Posterior vena cava (tissue), 2 donors: ENCODE data around the gene AKAIN1. TPM values are rescaled to one million over a fixed set of nuclear protein-coding genes. Genes with fewer than 3 reads are reported as not detected.

Experiments used
- DNase-seq: peaks from one replicate; pipeline ENCODE4 v3.0.0-alpha.2; 2020; ENCODE audit warnings: low spot score
- intact Hi-C, 2 donors: fragments of 100-400 bp; cut with DNase I; formaldehyde crosslinking; loops; one replicate each; pipeline versions ENCODE4 v1.14.1 to v1.14.2; 2022 to 2023
- total RNA-seq, 2 donors: library from RNA; stranded (reverse); fragmentation: NEBNext Ultra II Directional; extraction: Animal tissue kit (Norgen Biotek cat#: 25700); gene quantifications; one replicate each; pipeline ENCODE4 v1.2.1, GENCODE V29; 2021
- donor health status: DM: yes; HTN: yes; CAD: no.
- donor health status: DM: yes; HTN: yes; CAD: no.

AKAIN1 gene
- total RNA-seq, 2 donors from 2014 or later, result not detected

GRCh38 chr18:5106730-5107129 lies 90.3 kb downstream of the AKAIN1 start:
- no peak for DNase-seq
- intact Hi-C loops, result no loop called here

- DNase-seq, result no peak
- intact Hi-C loops, result no loop called here
Measured at GRCh38 chr18:5104246-5104645, 92.8 kb downstream of the AKAIN1 start.

- no peak for DNase-seq
- intact Hi-C loops, result no loop called here
Measured at GRCh38 chr18:5103693-5104092, 93.4 kb downstream of the AKAIN1 start.

- intact Hi-C loops, result no loop called here
Measured at GRCh38 chr18:5103286-5103685, 93.8 kb downstream of the AKAIN1 start.

GRCh38 chr18:5097116-5097703 lies 99.8 kb downstream of the AKAIN1 start:
- intact Hi-C loops, result no loop called here
- no peak for DNase-seq

More at GRCh38 chr18:5103286-5103685, 93.8 kb downstream of the AKAIN1 start:
- DNase-seq, result no peak

- intact Hi-C loops, result no loop called here
- DNase-seq, result no peak
Measured at GRCh38 chr18:5095239-5095638, 101.8 kb downstream of the AKAIN1 start.

- no peak for DNase-seq
- intact Hi-C loops, result no loop called here
Measured at GRCh38 chr18:5093902-5094301, 103.2 kb downstream of the AKAIN1 start.

Other genes starting within 250 kb of the AKAIN1 start
- gene ZBTB14, start 98.5 kb upstream of the AKAIN1 start, total RNA-seq, result 1 to 10 TPM; 9.7 to 9.9 TPM